HUES6 (cell line): Measurements from ENCODE around the gene OMG.
"Not testable (repeated sequence)": the region's sequence is repeated elsewhere in the genome, so short reads cannot be mapped to it uniquely, and the experiment has no call there.

Experiments used
- H3K27ac ChIP-seq: 2 replicates; pipeline ENCODE4 v1.7.0; 2013; ENCODE audit warnings: low read depth, mild to moderate bottlenecking, low read length, inconsistent platforms
- H3K27me3 ChIP-seq: 2 replicates; pipeline ENCODE4 v1.6.1; 2013; ENCODE audit warnings: low read length; ENCODE audit not compliant: control insufficient read depth, insufficient read depth
- H3K36me3 ChIP-seq: 2 replicates; pipeline ENCODE4 v1.6.1; 2013; ENCODE audit warnings: low read length; ENCODE audit not compliant: control insufficient read depth, insufficient read depth
- H3K4me1 ChIP-seq: 2 replicates; pipeline ENCODE4 v1.6.1; 2013; ENCODE audit warnings: low read length; ENCODE audit not compliant: control insufficient read depth, insufficient read depth
- H3K4me3 ChIP-seq: 2 replicates; pipeline ENCODE4 v1.5.1; 2013; ENCODE audit warnings: low read depth, low read length
- H3K9ac ChIP-seq: one replicate; pipeline ENCODE4 v1.6.1; 2013; ENCODE audit warnings: mild to moderate bottlenecking, low read length
- H3K9me3 ChIP-seq: 2 replicates; pipeline ENCODE4 v1.6.1; 2013; ENCODE audit warnings: low read depth, low read length; ENCODE audit not compliant: control insufficient read depth, insufficient read depth

OMG gene

GRCh38 chr17:31320241-31320640, 23.2 kb upstream of the OMG start:
- Histone ChIP-seq H3K9ac (no peak overlapping the region), H3K27me3 (no peaks in the 10 kb centered on the region), H3K27ac (no peak overlapping the region), H3K4me3 (no peak overlapping the region), H3K36me3 (no peaks in the 10 kb centered on the region), H3K4me1 (no peaks in the 10 kb centered on the region), H3K9me3 (no peaks in the 10 kb centered on the region)

GRCh38 chr17:31318851-31319661, 22.0 kb upstream of the OMG start:
- Histone ChIP-seq H3K27me3 (no peaks in the 10 kb centered on the region), H3K27ac (no peak overlapping the region), H3K4me3 (no peak overlapping the region), H3K4me1 (no peaks in the 10 kb centered on the region), H3K9me3 (no peaks in the 10 kb centered on the region), H3K36me3 (no peaks in the 10 kb centered on the region), H3K9ac (no peak overlapping the region)

- 0 out of 2 replicates have a peak overlapping the region, but pooled peaks have one; percentile 27 for H3K27ac ChIP-seq
- H3K27me3 ChIP-seq: no peaks in the 10 kb centered on the region
- H3K9ac ChIP-seq: no peak overlapping the region
- H3K4me3 ChIP-seq: no peak overlapping the region
- no peaks in the 10 kb centered on the region for H3K4me1 ChIP-seq
- no peaks in the 10 kb centered on the region for H3K36me3 ChIP-seq
- no peaks in the 10 kb centered on the region for H3K9me3 ChIP-seq
Measured at GRCh38 chr17:31318298-31318801, 21.3 kb upstream of the OMG start.

GRCh38 chr17:31314782-31315100, 17.7 kb upstream of the OMG start:
- Histone ChIP-seq H3K27me3 (no peaks in the 10 kb centered on the region), H3K36me3 (no peaks in the 10 kb centered on the region), H3K4me3 (no peak overlapping the region), H3K9ac (no peak overlapping the region), H3K4me1 (no peaks in the 10 kb centered on the region), H3K27ac (no peak overlapping the region), H3K9me3 (no peaks in the 10 kb centered on the region)

- H3K27me3 ChIP-seq: no peaks in the 10 kb centered on the region
- no peak within 1 kb of the TSS for H3K4me3 ChIP-seq
- no peaks in the 10 kb centered on the region for H3K4me1 ChIP-seq
- H3K9me3 ChIP-seq: no peaks in the 10 kb centered on the region
- H3K27ac ChIP-seq: no peak within 1 kb of the TSS
- no peak within 1 kb of the TSS for H3K9ac ChIP-seq
- H3K36me3 ChIP-seq: no peaks in the 10 kb centered on the region
Measured at GRCh38 chr17:31313982-31314781, 17.1 kb upstream of the OMG start, which contains the start of gene EVI2B. EVI2B (minus strand) TSS chr17:31314054; CDS start chr17:31305609, 8,445 bp downstream.

- H3K27ac ChIP-seq, H3K4me3 ChIP-seq, H3K9ac ChIP-seq: not testable (repeated sequence)
Measured at GRCh38 chr17:31312223-31312622, 15.2 kb upstream of the OMG start.

GRCh38 chr17:31311526-31311925, 14.5 kb upstream of the OMG start:
- H3K27me3 ChIP-seq: no peaks in the 10 kb centered on the region
- H3K4me1 ChIP-seq: no peaks in the 10 kb centered on the region
- H3K4me3 ChIP-seq: no peak overlapping the region
- H3K27ac ChIP-seq: no peak overlapping the region
- no peaks in the 10 kb centered on the region for H3K36me3 ChIP-seq
- H3K9ac ChIP-seq: no peak overlapping the region
- H3K9me3 ChIP-seq: no peaks in the 10 kb centered on the region

More at GRCh38 chr17:31312223-31312622, 15.2 kb upstream of the OMG start:
- H3K27me3 ChIP-seq, H3K4me1 ChIP-seq, H3K36me3 ChIP-seq, H3K9me3 ChIP-seq: not testable (repeated sequence)

GRCh38 chr17:31310886-31311285, 13.8 kb upstream of the OMG start:
- H3K9ac ChIP-seq: no peak overlapping the region
- H3K4me3 ChIP-seq: no peak overlapping the region
- H3K27me3 ChIP-seq: no peaks in the 10 kb centered on the region
- no peak overlapping the region for H3K27ac ChIP-seq
- H3K36me3 ChIP-seq: no peaks in the 10 kb centered on the region
- no peaks in the 10 kb centered on the region for H3K4me1 ChIP-seq
- no peaks in the 10 kb centered on the region for H3K9me3 ChIP-seq

- H3K4me3 ChIP-seq: no peak overlapping the region
- H3K9me3 ChIP-seq: no peaks in the 10 kb centered on the region
- no peaks in the 10 kb centered on the region for H3K4me1 ChIP-seq
- H3K36me3 ChIP-seq: no peaks in the 10 kb centered on the region
- no peaks in the 10 kb centered on the region for H3K27me3 ChIP-seq
- H3K27ac ChIP-seq: no peak overlapping the region
- no peak overlapping the region for H3K9ac ChIP-seq
Measured at GRCh38 chr17:31310260-31310659, 13.2 kb upstream of the OMG start.

- H3K27ac ChIP-seq: no peak overlapping the region
- H3K9ac ChIP-seq: no peak overlapping the region
- no peak overlapping the region for H3K4me3 ChIP-seq
- H3K9me3 ChIP-seq: no peaks in the 10 kb centered on the region
- H3K4me1 ChIP-seq: no peaks in the 10 kb centered on the region
- no peaks in the 10 kb centered on the region for H3K27me3 ChIP-seq
- H3K36me3 ChIP-seq: no peaks in the 10 kb centered on the region
Measured at GRCh38 chr17:31309556-31309955, 12.5 kb upstream of the OMG start.
